ENCODE results near the gene KMT2E. TPM values are rescaled to one million over a fixed set of nuclear protein-coding genes. Genes with fewer than 3 reads are reported as not detected.
"Not testable (repeated sequence)": the region's sequence is repeated elsewhere in the genome, so short reads cannot be mapped to it uniquely, and the experiment has no call there.

The KMT2E gene
- total RNA-seq, 2 donors from 2014 or later, result 48.5 to 67.2 TPM

GRCh38 chr7:104973227-104973626 lies 40.8 kb upstream of the KMT2E start:
- no peaks in the 10 kb centered on the region for H3K27me3 ChIP-seq
- 93 to 98% methylated on average over 2 of the region's 2 CpGs for WGBS, 2 donors
- H3K36me3 ChIP-seq (replicated peaks in 1 of 2; ENCODE audit: insufficient read depth in 1 of 2, low read depth in 2 of 2), result no peaks in the 10 kb centered on the region
- intact Hi-C loops (cut with DNase I), result no loop called here
- peaks cover 39% of the 10 kb centered on the region for H3K4me1 ChIP-seq
- ATAC-seq (no peak), DNase-seq (no peak)
- no peak overlapping the region for H3K27ac ChIP-seq
- TF ChIP-seq CTCF (IDR thresholded peaks at IDR 0.05) (no peak), POLR2A (IDR thresholded peaks at IDR 0.05) (no peak)
- H3K4me3 ChIP-seq, result no peak overlapping the region
- H3K9me3 ChIP-seq, result no peaks in the 10 kb centered on the region

GRCh38 chr7:104973909-104974415 lies 40.0 kb upstream of the KMT2E start:
- ATAC-seq, result no peak
- Histone ChIP-seq H3K4me3 (no peak overlapping the region), H3K9me3 (no peaks in the 10 kb centered on the region), H3K27ac (peak overlapping the region in 2 of 4 donors; percentile 26 to 48), H3K27me3 (no peaks in the 10 kb centered on the region), H3K4me1 (peaks cover 43% of the 10 kb centered on the region), H3K36me3 (replicated peaks in 1 of 2; ENCODE audit: insufficient read depth in 1 of 2, low read depth in 2 of 2) (no peaks in the 10 kb centered on the region)
- intact Hi-C loops (cut with DNase I), result no loop called here
- TF ChIP-seq CTCF (IDR thresholded peaks at IDR 0.05), result no peak
- no peak for TF ChIP-seq POLR2A (IDR thresholded peaks at IDR 0.05)
- WGBS, 2 donors, result 81 to 89% methylated on average over 3 of the region's 3 CpGs
- no peak for DNase-seq

- H3K36me3 ChIP-seq (replicated peaks in 1 of 2; ENCODE audit: insufficient read depth in 1 of 2, low read depth in 2 of 2); H3K27ac ChIP-seq; H3K9me3 ChIP-seq; ATAC-seq; H3K27me3 ChIP-seq; DNase-seq; intact Hi-C loops (cut with DNase I); H3K4me3 ChIP-seq: not testable (repeated sequence)
- 78 to 82% methylated on average over 6 of the region's 6 CpGs for WGBS, 2 donors
- H3K4me1 ChIP-seq, result peaks cover 52% of the 10 kb centered on the region
Measured at GRCh38 chr7:104975553-104975952, 38.5 kb upstream of the KMT2E start.

GRCh38 chr7:104976966-104977636 lies 36.9 kb upstream of the KMT2E start:
- Histone ChIP-seq H3K4me1 (peaks cover 52% of the 10 kb centered on the region), H3K4me3 (no peak overlapping the region), H3K36me3 (replicated peaks in 1 of 2; ENCODE audit: insufficient read depth in 1 of 2, low read depth in 2 of 2) (no peaks in the 10 kb centered on the region), H3K27ac (peak overlapping the region in 3 of 4 donors; percentile 35 to 67 (median 56)), H3K9me3 (no peaks in the 10 kb centered on the region), H3K27me3 (no peaks in the 10 kb centered on the region)
- WGBS, 2 donors, result 6 to 11% methylated on average over 3 of the region's 3 CpGs
- no peak for TF ChIP-seq CTCF (IDR thresholded peaks at IDR 0.05)
- no peak for TF ChIP-seq POLR2A (IDR thresholded peaks at IDR 0.05)
- intact Hi-C loops (cut with DNase I), result no loop called here
- DNase-seq, result peak in 1 of 4 donors; percentile 37
- no peak for ATAC-seq

GRCh38 chr7:104978460-104978859 lies 35.5 kb upstream of the KMT2E start:
- intact Hi-C loops (cut with DNase I), result no loop called here
- Histone ChIP-seq H3K9me3 (no peaks in the 10 kb centered on the region), H3K36me3 (replicated peaks in 1 of 2; ENCODE audit: insufficient read depth in 1 of 2, low read depth in 2 of 2) (no peaks in the 10 kb centered on the region), H3K4me3 (no peak overlapping the region), H3K27ac (peak overlapping the region; percentile 31 to 67 (median 46)), H3K4me1 (peaks cover 62% of the 10 kb centered on the region), H3K27me3 (no peaks in the 10 kb centered on the region)
- ATAC-seq, result no peak
- no peak for DNase-seq
- no peak for TF ChIP-seq CTCF (IDR thresholded peaks at IDR 0.05)
- no peak for TF ChIP-seq POLR2A (IDR thresholded peaks at IDR 0.05)
- 14% methylated on average over 1 of the region's 1 CpG for WGBS, 2 donors
